A673 (cell line): ENCODE measurements around the gene DES. TPM values are rescaled to one million over a fixed set of nuclear protein-coding genes. Genes with fewer than 3 reads are reported as not detected.

Source experiments
- Bru-seq: library from RNA; stranded (reverse); fragments of 400-500 nt; gene quantifications from one replicate; lab custom pipeline; 2021; lab: Mats Ljungman, UMichigan
- BruChase-seq, 2 experiments: library from RNA; stranded (reverse); fragments of 400-500 nt; gene quantifications; one replicate each; lab custom pipeline; 2021; lab: Mats Ljungman, UMichigan
- BruUV-seq: library from RNA; stranded (reverse); fragments of 400-500 nt; replicated peaks from 2 replicates; lab custom pipeline; 2021; lab: Mats Ljungman, UMichigan
- CTCF ChIA-PET: fragments of 300-600 bp; sonication (Branson Sonifier 250); formaldehyde crosslinking; loops from one replicate; lab custom pipeline; 2022; ENCODE audit warnings: antibody characterized with exemption; lab: Charles Lee
- POLR2A ChIA-PET: fragments of 300-600 bp; sonication (Branson Sonifier 250); formaldehyde crosslinking; loops from one replicate; lab custom pipeline; 2022; ENCODE audit warnings: antibody characterized with exemption; ENCODE audit not compliant: low non-redundant PET; lab: Charles Lee
- DNase-seq: peaks from one replicate; pipeline ENCODE4 v3.0.0-alpha.2; 2015; ENCODE audit warnings: low spot score
- H3K27ac ChIP-seq: fragments of 200-600 bp; sonication (generic); 2 replicates; pipeline ENCODE4 v1.5.1; 2016; ENCODE audit warnings: mixed run types, low read depth, mild to moderate bottlenecking, mixed read lengths, antibody characterized with exemption, low read length; ENCODE audit not compliant: poor library complexity, severe bottlenecking
- H3K27me3 ChIP-seq: fragments of 200-600 bp; sonication (generic); replicated peaks from 2 replicates; pipeline ENCODE4 v1.6.1; 2017; ENCODE audit warnings: mixed run types, low read depth, mild to moderate bottlenecking, mixed read lengths, antibody characterized with exemption, low read length; ENCODE audit not compliant: insufficient read depth, poor library complexity
- H3K36me3 ChIP-seq: fragments of 200-600 bp; sonication (generic); 2 replicates; pipeline ENCODE4 v1.6.1; 2016; ENCODE audit warnings: mixed run types, mild to moderate bottlenecking, mixed read lengths, antibody characterized with exemption, low read length; ENCODE audit not compliant: insufficient read depth, poor library complexity, severe bottlenecking
- H3K4me1 ChIP-seq: fragments of 200-600 bp; sonication (generic); 2 replicates; pipeline ENCODE4 v1.6.1; 2017; ENCODE audit warnings: mixed run types, mild to moderate bottlenecking, mixed read lengths, antibody characterized with exemption, low read length; ENCODE audit not compliant: insufficient read depth, poor library complexity, severe bottlenecking
- H3K4me3 ChIP-seq: fragments of 200-600 bp; sonication (generic); 2 replicates; pipeline ENCODE4 v1.5.1; 2016; ENCODE audit warnings: low read depth, mixed run types, mild to moderate bottlenecking, mixed read lengths, low read length; ENCODE audit not compliant: poor library complexity, severe bottlenecking
- H3K9me3 ChIP-seq: fragments of 200-600 bp; sonication (generic); 2 replicates; pipeline ENCODE4 v1.6.1; 2016; ENCODE audit warnings: mixed run types, low read depth, mild to moderate bottlenecking, mixed read lengths, antibody characterized with exemption, low read length; ENCODE audit not compliant: poor library complexity, severe bottlenecking
- EZH2 ChIP-seq: fragments of 200-600 bp; sonication (generic); IDR thresholded peaks from 2 replicates; pipeline ENCODE4 v1.6.1; 2017; ENCODE audit warnings: borderline replicate concordance, low read depth, mild to moderate bottlenecking, mixed read lengths, antibody characterized with exemption, low read length; ENCODE audit not compliant: poor library complexity, severe bottlenecking
- intact Hi-C: fragments of 100-400 bp; cut with micrococcal nuclease; formaldehyde crosslinking; loops from one replicate; pipeline ENCODE4 v1.10.0; 2022; ENCODE audit not compliant: unreplicated experiment
- long read RNA-seq: library from polyadenylated mRNA; stranded (forward); transcript quantifications from one replicate; pipeline ENCODE4 v2.0.0, GENCODE V29; 2022
- total RNA-seq: library from RNA; stranded (reverse); gene quantifications from 2 replicates; pipeline ENCODE4 v1.2.3, GENCODE V29; 2021
- TF ChIP-seq, protein P1 (sequence below): fragments of 300-800, 200-600 bp; sonication (generic); conservative IDR thresholded peaks from 2 replicates; pipeline ENCODE4 v1.5.1; 2017; ENCODE audit warnings: low read depth, mild to moderate bottlenecking, antibody characterized with exemption, low read length, moderate library complexity, mixed read lengths

DES gene
- total RNA-seq (not detected in 2 replicates), Bru-seq, nascent RNA (not detected), BruChase-seq, experiment 1, labeled RNA remaining after a 2-hour chase (not detected), BruChase-seq, experiment 2, labeled RNA remaining after a 6-hour chase (not detected)
- long read RNA-seq: 0 reads

DNA sequence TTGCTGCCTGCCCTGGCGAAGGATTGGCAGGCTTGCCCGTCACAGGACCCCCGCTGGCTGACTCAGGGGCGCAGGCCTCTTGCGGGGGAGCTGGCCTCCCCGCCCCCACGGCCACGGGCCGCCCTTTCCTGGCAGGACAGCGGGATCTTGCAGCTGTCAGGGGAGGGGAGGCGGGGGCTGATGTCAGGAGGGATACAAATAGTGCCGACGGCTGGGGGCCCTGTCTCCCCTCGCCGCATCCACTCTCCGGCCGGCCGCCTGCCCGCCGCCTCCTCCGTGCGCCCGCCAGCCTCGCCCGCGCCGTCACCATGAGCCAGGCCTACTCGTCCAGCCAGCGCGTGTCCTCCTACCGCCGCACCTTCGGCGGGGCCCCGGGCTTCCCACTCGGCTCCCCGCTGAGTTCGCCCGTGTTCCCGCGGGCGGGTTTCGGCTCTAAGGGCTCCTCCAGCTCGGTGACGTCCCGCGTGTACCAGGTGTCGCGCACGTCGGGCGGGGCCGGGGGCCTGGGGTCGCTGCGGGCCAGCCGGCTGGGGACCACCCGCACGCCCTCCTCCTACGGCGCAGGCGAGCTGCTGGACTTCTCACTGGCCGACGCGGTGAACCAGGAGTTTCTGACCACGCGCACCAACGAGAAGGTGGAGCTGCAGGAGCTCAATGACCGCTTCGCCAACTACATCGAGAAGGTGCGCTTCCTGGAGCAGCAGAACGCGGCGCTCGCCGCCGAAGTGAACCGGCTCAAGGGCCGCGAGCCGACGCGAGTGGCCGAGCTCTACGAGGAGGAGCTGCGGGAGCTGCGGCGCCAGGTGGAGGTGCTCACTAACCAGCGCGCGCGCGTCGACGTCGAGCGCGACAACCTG lies at the start of gene DES:
TSS of gene DES (plus strand) at position 223 of the 857 bp plus-strand sequence. CDS start at position 309, 86 bp downstream.
- intact Hi-C loops: no loop called here
- ChIA-PET CTCF (interaction anchor here (0.6 kb wide), 1 partner anchor 142 kb away, joined by 6 read pairs; no protein-coding TSS in a partner anchor), POLR2A (no interaction called here)
- H3K4me1 ChIP-seq: peaks cover 15% of the 10 kb centered on the region
- H3K27me3 ChIP-seq: no peaks in the 10 kb centered on the region
- TF ChIP-seq EZH2: no peak
- TF ChIP-seq, protein P1, sequence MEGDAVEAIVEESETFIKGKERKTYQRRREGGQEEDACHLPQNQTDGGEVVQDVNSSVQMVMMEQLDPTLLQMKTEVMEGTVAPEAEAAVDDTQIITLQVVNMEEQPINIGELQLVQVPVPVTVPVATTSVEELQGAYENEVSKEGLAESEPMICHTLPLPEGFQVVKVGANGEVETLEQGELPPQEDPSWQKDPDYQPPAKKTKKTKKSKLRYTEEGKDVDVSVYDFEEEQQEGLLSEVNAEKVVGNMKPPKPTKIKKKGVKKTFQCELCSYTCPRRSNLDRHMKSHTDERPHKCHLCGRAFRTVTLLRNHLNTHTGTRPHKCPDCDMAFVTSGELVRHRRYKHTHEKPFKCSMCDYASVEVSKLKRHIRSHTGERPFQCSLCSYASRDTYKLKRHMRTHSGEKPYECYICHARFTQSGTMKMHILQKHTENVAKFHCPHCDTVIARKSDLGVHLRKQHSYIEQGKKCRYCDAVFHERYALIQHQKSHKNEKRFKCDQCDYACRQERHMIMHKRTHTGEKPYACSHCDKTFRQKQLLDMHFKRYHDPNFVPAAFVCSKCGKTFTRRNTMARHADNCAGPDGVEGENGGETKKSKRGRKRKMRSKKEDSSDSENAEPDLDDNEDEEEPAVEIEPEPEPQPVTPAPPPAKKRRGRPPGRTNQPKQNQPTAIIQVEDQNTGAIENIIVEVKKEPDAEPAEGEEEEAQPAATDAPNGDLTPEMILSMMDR: no peak
- H3K27ac ChIP-seq: no peak within 1 kb of the TSS
- no peak within 1 kb of the TSS for H3K4me3 ChIP-seq
- no peaks in the 10 kb centered on the region for H3K9me3 ChIP-seq
- no peak for DNase-seq
- BruUV-seq: no TSS peak
- H3K36me3 ChIP-seq: no peaks in the 10 kb centered on the region

DNA sequence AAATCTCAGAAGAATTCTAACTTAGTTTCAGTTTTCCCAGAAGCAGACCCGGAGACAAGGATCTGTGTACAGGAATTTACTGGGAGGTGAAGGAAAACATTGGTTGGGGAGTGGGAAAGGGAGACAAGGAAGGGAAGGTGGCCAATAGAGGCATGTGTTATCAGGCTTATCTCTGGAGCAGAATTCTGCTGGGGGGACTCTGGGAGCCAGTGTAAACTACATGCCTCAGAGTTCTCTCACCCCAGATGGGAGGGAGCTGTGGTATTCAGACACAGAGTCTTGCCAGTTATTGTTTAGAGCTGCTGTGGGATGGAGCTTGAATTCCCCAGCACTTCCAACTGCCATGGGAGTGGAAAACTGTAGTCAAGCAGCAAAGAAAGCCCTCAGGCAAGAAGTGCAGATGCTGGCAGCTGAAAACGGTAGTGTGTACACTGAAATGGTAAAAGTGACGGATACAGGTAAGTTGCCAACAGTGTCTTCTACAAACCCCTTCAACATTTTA lies 49.4 kb upstream of the DES start:
- H3K9me3 ChIP-seq: no peaks in the 10 kb centered on the region
- no peaks in the 10 kb centered on the region for H3K36me3 ChIP-seq
- no peak for DNase-seq
- POLR2A ChIA-PET: no interaction called here
- CTCF ChIA-PET: no interaction called here
- intact Hi-C loops: no loop called here
- H3K4me1 ChIP-seq: no peaks in the 10 kb centered on the region
- H3K27ac ChIP-seq: no peak overlapping the region
- TF ChIP-seq EZH2: no peak
- TF ChIP-seq, protein P1: no peak
- H3K27me3 ChIP-seq: no peaks in the 10 kb centered on the region
- H3K4me3 ChIP-seq: no peak overlapping the region
- no TSS peak for BruUV-seq

DNA sequence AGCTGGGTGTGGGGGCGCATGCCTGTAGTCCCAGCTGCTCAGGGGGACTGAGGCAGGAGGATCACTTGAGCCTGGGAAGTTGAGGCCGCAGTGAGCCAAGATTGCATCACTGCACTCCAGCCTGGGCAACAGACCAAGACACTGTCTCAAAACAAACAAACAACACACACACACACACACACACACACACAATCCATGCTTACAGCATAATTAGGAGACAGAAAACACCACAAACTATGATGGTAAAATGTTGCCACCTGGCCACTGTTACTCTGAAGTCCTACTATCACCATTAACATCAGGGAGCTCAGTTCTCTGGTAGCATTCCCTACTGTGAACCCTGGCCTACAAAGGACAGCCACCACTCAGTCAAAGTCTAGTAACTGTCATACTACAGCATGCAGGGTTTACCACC lies 48.7 kb upstream of the DES start:
- POLR2A ChIA-PET: no interaction called here
- H3K36me3 ChIP-seq: no peaks in the 10 kb centered on the region
- no peaks in the 10 kb centered on the region for H3K4me1 ChIP-seq
- TF ChIP-seq, protein P1: no peak
- no peak for TF ChIP-seq EZH2
- no peaks in the 10 kb centered on the region for H3K9me3 ChIP-seq
- H3K27ac ChIP-seq: no peak overlapping the region
- no TSS peak for BruUV-seq
- no peaks in the 10 kb centered on the region for H3K27me3 ChIP-seq
- intact Hi-C loops: no loop called here
- CTCF ChIA-PET: interaction anchor here (0.9 kb wide), 1 partner anchor 140 kb away, joined by 3 read pairs; no protein-coding TSS in a partner anchor
- H3K4me3 ChIP-seq: no peak overlapping the region
- DNase-seq: no peak
